Stimulated activated effector memory CD8-positive, alpha-beta T cell treated with anti-CD3 and anti-CD28 coated beads, Interleukin-12 subunit alpha, Interleukin-12 subunit beta, amount 100 ng/mL, for 72 hours (primary cell): ENCODE results near the gene NDUFS7.

ENCODE experiments used
- ATAC-seq: fragments of 150-1000 bp; cut with Tn5 transposase; 2 replicates; pipeline ENCODE4 v1.10.0; 2021
- DNase-seq, 2 donors: peaks; one replicate each; pipeline ENCODE4 v3.0.0; 2021 to 2022; ENCODE audit warnings: low spot score in 2 of 2
- H3K27ac Mint-ChIP-seq: one replicate; pipeline ENCODE4 v1.8.0; 2022; ENCODE audit warnings: mild to moderate bottlenecking, mixed read lengths
- H3K36me3 Mint-ChIP-seq: one replicate; pipeline ENCODE4 v1.8.0; 2022; ENCODE audit warnings: mild to moderate bottlenecking, mixed read lengths
- H3K4me1 Mint-ChIP-seq: one replicate; pipeline ENCODE4 v1.8.0; 2022; ENCODE audit warnings: mixed read lengths
- H3K4me3 Mint-ChIP-seq: one replicate; pipeline ENCODE4 v1.8.0; 2022; ENCODE audit warnings: mild to moderate bottlenecking, mixed read lengths
- H3K9me3 Mint-ChIP-seq: one replicate; pipeline ENCODE4 v1.8.0; 2022; ENCODE audit warnings: mixed read lengths

Gene NDUFS7

GRCh38 chr19:1383312-1384084 lies at the start of gene NDUFS7:
TSS of gene NDUFS7 (plus strand) at chr19:1383907. CDS start at chr19:1383927, 20 bp downstream.
- H3K27ac Mint-ChIP-seq, result peak within 1 kb of the TSS; percentile 100

DNA sequence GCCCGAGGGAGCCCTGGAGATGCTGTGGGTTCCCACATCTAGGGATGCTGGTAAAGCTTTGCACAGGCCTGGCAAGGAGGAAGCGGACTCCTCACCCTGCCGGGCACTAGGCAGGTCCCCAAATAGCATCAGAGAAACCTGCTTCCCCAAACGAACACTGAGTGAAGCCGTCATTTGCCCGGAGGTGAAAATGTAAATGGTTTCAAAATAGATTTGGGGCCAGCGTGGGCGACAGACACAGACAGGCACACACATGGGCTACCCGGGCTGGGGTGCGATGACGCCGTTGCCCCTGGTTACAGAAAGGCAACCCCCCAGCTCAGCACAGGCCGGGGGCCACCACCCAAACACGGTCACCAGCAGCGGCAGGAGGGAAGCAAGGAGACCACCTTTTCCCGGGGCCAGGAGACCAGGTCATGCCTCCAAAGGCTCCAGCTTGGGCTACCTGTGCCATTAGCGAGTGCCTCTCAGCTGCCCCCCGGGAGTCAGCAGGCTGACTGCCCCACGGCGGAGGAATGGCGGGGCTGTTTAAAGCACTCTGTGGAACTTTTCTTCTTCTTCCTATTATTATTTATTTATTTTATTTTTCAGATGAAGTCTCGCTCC lies 47.5 kb upstream of the NDUFS7 start:
- ATAC-seq, result no peak
- Mint-ChIP-seq H3K9me3 (no peaks in the 10 kb centered on the region), H3K4me3 (no peak overlapping the region), H3K36me3 (no peaks in the 10 kb centered on the region), H3K4me1 (no peaks in the 10 kb centered on the region), H3K27ac (no peak overlapping the region)
- no peak for DNase-seq

More at GRCh38 chr19:1383312-1384084, at the start of gene NDUFS7:
- H3K9me3 Mint-ChIP-seq, result no peaks in the 10 kb centered on the region
- ATAC-seq (peak; percentile 92), DNase-seq (peak; percentile 99 to 100)
- H3K4me1 Mint-ChIP-seq, result peaks cover 25% of the 10 kb centered on the region
- H3K36me3 Mint-ChIP-seq, result peaks cover 23% of the 10 kb centered on the region
- H3K4me3 Mint-ChIP-seq, result peak within 1 kb of the TSS; percentile 86

- H3K4me3 Mint-ChIP-seq, result no peak overlapping the region
- H3K36me3 Mint-ChIP-seq, result no peaks in the 10 kb centered on the region
- no peaks in the 10 kb centered on the region for H3K4me1 Mint-ChIP-seq
- no peak overlapping the region for H3K27ac Mint-ChIP-seq
- ATAC-seq (peak; percentile 11), DNase-seq (no peak)
- H3K9me3 Mint-ChIP-seq, result no peaks in the 10 kb centered on the region
These were observed 42.8 kb upstream of the NDUFS7 start for GRCh38 chr19:1340681-1341469.

DNA sequence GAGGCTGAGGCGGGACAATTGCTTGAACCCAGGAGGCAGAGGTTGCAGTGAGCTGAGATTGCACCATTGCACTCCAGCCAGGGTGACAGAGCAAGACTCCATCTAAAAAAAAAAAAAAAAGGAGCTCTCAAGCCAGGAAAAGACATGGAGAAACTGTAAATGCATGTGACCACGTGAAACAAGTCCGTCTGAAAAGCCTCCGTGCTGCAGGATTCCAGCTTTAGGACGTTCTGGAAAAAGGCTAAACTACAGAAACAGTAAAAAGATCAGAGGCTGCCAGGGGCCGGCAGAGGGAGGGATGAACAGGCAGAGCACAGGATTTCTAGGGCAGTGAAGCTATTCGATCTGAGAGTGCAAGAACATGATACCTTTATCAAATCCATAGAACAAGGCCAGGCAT lies 40.7 kb upstream of the NDUFS7 start:
- no peaks in the 10 kb centered on the region for H3K36me3 Mint-ChIP-seq
- no peak overlapping the region for H3K4me3 Mint-ChIP-seq
- no peaks in the 10 kb centered on the region for H3K9me3 Mint-ChIP-seq
- no peak for DNase-seq
- H3K27ac Mint-ChIP-seq, result no peak overlapping the region
- ATAC-seq, result no peak
- no peaks in the 10 kb centered on the region for H3K4me1 Mint-ChIP-seq

- H3K27ac Mint-ChIP-seq, result no peak overlapping the region
- peaks cover 2% of the 10 kb centered on the region for H3K36me3 Mint-ChIP-seq
- H3K4me1 Mint-ChIP-seq, result no peaks in the 10 kb centered on the region
- DNase-seq (no peak), ATAC-seq (no peak)
- H3K9me3 Mint-ChIP-seq, result no peaks in the 10 kb centered on the region
- no peak overlapping the region for H3K4me3 Mint-ChIP-seq
These were observed 34.5 kb upstream of the NDUFS7 start for GRCh38 chr19:1349211-1349610.

- Mint-ChIP-seq H3K27ac (no peak overlapping the region), H3K36me3 (peaks cover 15% of the 10 kb centered on the region), H3K4me3 (no peak overlapping the region), H3K4me1 (peaks cover 7% of the 10 kb centered on the region), H3K9me3 (no peaks in the 10 kb centered on the region)
- DNase-seq (no peak), ATAC-seq (no peak)
These were observed 32.8 kb upstream of the NDUFS7 start for GRCh38 chr19:1350867-1351266.

GRCh38 chr19:1351381-1351851 lies 32.3 kb upstream of the NDUFS7 start:
- H3K27ac Mint-ChIP-seq, result no peak overlapping the region
- ATAC-seq (no peak), DNase-seq (no peak)
- H3K36me3 Mint-ChIP-seq, result peaks cover 18% of the 10 kb centered on the region
- no peak overlapping the region for H3K4me3 Mint-ChIP-seq
- no peaks in the 10 kb centered on the region for H3K9me3 Mint-ChIP-seq
- peaks cover 9% of the 10 kb centered on the region for H3K4me1 Mint-ChIP-seq

GRCh38 chr19:1353144-1353543 lies 30.6 kb upstream of the NDUFS7 start:
- no peak for ATAC-seq
- Mint-ChIP-seq H3K4me1 (peaks cover 9% of the 10 kb centered on the region), H3K4me3 (no peak overlapping the region), H3K9me3 (no peaks in the 10 kb centered on the region), H3K36me3 (peaks cover 35% of the 10 kb centered on the region), H3K27ac (no peak overlapping the region)
- DNase-seq, result no peak

GRCh38 chr19:1354970-1355567 lies 28.6 kb upstream of the NDUFS7 start:
- Mint-ChIP-seq H3K4me1 (peaks cover 9% of the 10 kb centered on the region), H3K9me3 (no peaks in the 10 kb centered on the region), H3K36me3 (peaks cover 55% of the 10 kb centered on the region), H3K27ac (peak overlapping the region; percentile 77), H3K4me3 (peak overlapping the region; percentile 86)
- ATAC-seq (peak; percentile 76), DNase-seq (no peak)

DNA sequence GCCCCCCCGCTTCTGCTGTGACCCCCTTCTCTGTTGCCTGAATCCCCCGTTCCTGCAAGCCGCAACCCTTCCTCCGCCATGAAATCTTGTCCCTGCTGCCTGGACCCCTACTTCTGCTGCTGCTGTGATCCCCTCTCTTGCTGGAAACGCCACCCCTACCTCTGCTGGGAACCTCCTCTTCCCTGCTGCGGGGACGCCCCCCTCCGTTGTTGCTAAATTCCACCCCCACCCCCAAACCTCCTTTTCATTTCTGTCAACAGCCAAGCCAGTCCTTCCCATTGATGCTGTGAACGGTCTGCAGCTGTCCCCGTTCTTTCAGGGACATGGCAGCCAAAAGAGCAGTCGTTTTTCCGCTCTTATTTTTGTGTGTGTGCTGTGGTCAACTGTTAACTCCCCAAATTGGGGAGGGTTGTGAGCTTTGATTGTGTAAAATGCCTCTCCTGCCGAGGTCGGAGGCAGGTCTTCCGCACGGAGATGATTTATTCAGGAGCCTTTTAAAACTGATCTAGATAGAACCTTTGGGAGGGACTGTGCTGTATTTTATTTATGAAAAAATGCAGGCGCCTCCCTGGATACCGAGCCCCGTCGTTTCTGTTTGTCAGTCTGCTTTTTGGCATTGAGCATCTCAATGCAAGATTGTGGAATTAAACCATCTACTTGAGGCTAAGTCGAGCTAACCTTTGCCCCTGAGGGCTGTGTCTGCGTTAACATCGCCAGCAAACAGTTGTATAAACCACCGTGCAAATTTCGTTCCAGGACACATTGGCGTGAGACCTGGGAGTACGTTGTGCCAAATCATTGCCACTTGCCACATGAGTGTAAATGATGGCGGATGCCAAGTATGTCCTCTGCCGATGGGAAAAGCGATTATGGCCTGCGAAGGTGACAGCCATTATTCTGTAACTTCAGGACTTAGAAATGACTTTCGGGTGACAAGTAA lies 27.9 kb upstream of the NDUFS7 start:
- H3K36me3 Mint-ChIP-seq, result peaks cover 58% of the 10 kb centered on the region
- no peak for ATAC-seq
- peak overlapping the region; percentile 86 for H3K4me3 Mint-ChIP-seq
- peak overlapping the region; percentile 77 for H3K27ac Mint-ChIP-seq
- no peak for DNase-seq
- H3K9me3 Mint-ChIP-seq, result no peaks in the 10 kb centered on the region
- H3K4me1 Mint-ChIP-seq, result peaks cover 9% of the 10 kb centered on the region

DNA sequence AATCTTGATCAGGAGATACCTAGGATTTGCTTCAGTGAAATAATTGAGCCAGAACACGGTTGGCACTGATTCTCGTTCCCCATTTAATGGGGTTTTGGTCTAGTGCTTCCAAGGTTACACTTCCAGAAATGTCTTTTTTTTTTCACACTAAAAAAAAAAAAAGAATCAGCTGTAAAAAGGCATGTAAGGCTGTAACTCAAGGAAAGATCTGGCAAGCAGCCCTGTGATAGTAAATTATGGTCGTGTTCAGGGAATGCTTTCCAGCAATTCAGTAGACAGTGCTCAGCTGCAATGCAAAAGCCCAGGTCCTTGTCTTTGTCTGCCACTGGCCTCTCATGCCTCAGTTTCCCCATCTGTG lies 27.2 kb upstream of the NDUFS7 start:
- ATAC-seq, result no peak
- peaks cover 64% of the 10 kb centered on the region for H3K36me3 Mint-ChIP-seq
- no peaks in the 10 kb centered on the region for H3K9me3 Mint-ChIP-seq
- H3K4me3 Mint-ChIP-seq, result peak overlapping the region; percentile 86
- H3K27ac Mint-ChIP-seq, result no peak overlapping the region
- H3K4me1 Mint-ChIP-seq, result peaks cover 9% of the 10 kb centered on the region
- no peak for DNase-seq

DNA sequence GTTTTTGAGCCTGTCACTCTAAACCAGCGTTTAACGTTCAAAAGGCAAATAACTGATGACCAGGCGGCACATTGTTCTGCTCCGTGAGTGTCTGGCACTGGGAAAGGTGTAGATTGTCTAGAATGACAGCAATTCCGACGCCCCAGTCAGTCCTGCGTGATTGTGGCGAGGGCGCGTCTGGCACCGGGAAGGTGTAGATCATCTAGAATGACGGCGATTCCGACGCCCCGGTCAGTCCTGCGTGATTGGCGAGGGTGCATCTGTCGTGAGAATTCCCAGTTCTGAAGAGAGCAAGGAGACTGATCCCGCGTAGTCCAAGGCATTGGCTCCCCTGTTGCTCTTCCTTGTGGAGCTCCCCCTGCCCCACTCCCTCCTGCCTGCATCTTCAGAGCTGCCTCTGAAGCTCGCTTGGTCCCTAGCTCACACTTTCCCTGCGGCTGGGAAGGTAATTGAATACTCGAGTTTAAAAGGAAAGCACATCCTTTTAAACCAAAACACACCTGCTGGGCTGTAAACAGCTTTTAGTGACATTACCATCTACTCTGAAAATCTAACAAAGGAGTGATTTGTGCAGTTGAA lies 26.1 kb upstream of the NDUFS7 start:
- Mint-ChIP-seq H3K36me3 (peaks cover 75% of the 10 kb centered on the region), H3K9me3 (no peaks in the 10 kb centered on the region), H3K4me1 (peaks cover 16% of the 10 kb centered on the region), H3K4me3 (no peak overlapping the region), H3K27ac (no peak overlapping the region)
- ATAC-seq, result no peak
- DNase-seq, result no peak

DNA sequence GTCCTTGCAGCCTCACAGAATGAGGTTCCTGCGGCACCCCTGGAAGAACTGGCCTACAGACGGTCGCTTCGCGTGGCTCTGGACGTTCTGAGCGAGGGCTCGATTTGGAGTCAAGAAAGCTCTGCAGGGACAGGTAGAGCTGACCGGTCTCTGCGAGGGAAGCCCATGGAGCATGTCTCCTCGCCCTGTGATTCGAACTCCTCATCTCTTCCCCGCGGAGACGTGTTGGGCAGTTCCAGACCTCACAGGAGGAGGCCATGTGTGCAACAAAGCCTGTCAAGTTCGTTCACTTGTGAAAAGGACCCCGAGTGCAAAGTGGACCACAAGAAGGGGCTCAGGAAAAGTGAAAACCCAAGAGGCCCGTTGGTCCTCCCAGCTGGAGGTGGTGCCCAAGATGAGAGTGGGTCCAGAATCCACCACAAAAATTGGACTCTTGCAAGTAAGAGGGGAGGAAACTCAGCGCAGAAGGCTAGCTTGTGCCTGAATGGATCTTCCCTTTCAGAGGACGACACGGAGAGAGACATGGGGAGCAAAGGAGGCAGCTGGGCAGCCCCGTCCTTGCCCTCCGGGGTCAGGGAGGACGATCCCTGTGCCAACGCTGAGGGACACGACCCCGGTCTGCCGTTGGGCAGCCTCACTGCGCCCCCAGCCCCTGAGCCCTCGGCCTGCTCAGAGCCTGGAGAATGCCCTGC lies 23.4 kb upstream of the NDUFS7 start:
- Mint-ChIP-seq H3K9me3 (no peaks in the 10 kb centered on the region), H3K36me3 (peaks cover 83% of the 10 kb centered on the region), H3K27ac (no peak overlapping the region), H3K4me1 (peaks cover 35% of the 10 kb centered on the region), H3K4me3 (no peak overlapping the region)
- DNase-seq, result no peak
- ATAC-seq, result no peak
